Fibroblast of villous mesenchyme (primary cell): ENCODE measurements around the gene ARMC5. TPM values are rescaled to one million over a fixed set of nuclear protein-coding genes. Genes with fewer than 3 reads are reported as not detected.
"Not testable (repeated sequence)": the region's sequence is repeated elsewhere in the genome, so short reads cannot be mapped to it uniquely, and the experiment has no call there.

ENCODE experiments used
- DNase-seq: peaks from one replicate; pipeline ENCODE4 v3.0.0-alpha.2; 2010; ENCODE audit warnings: low read depth
- H3K4me3 ChIP-seq: 2 replicates; pipeline ENCODE4 v1.5.1; 2011; ENCODE audit warnings: low read depth, mild to moderate bottlenecking, low read length
- CTCF ChIP-seq: IDR thresholded peaks from 2 replicates; pipeline ENCODE4 v1.5.1; 2012; ENCODE audit warnings: low read depth, mild to moderate bottlenecking, low read length; ENCODE audit not compliant: insufficient read depth
- total RNA-seq: library from RNA; depleted of rRNA; stranded (reverse); fragments of >200 nt; gene quantifications from 2 replicates; pipeline ENCODE4 v1.2.3, GENCODE V29; 2012

The ARMC5 gene
- total RNA-seq, 1 donor = 8.6 TPM

- TF ChIP-seq CTCF = no peak
These were observed 44.6 kb upstream of the ARMC5 start for GRCh38 chr16:31414706-31415105.

GRCh38 chr16:31416371-31416770, 42.9 kb upstream of the ARMC5 start:
- TF ChIP-seq CTCF = no peak
- H3K4me3 ChIP-seq = no peak overlapping the region
- DNase-seq = no peak

More at GRCh38 chr16:31414706-31415105, 44.6 kb upstream of the ARMC5 start:
- no peak overlapping the region for H3K4me3 ChIP-seq
- DNase-seq = no peak

- DNase-seq, H3K4me3 ChIP-seq: not testable (repeated sequence)
These were observed 42.3 kb upstream of the ARMC5 start for GRCh38 chr16:31417036-31417435.

GRCh38 chr16:31417916-31418315, 41.4 kb upstream of the ARMC5 start:
- no peak for TF ChIP-seq CTCF
- no peak for DNase-seq

GRCh38 chr16:31420037-31420436, 39.3 kb upstream of the ARMC5 start:
- no peak for DNase-seq
- no peak for TF ChIP-seq CTCF
- no peak overlapping the region for H3K4me3 ChIP-seq

More at GRCh38 chr16:31417916-31418315, 41.4 kb upstream of the ARMC5 start:
- H3K4me3 ChIP-seq = no peak overlapping the region

- no peak overlapping the region for H3K4me3 ChIP-seq
- DNase-seq = no peak
- TF ChIP-seq CTCF = no peak
These were observed 37.7 kb upstream of the ARMC5 start for GRCh38 chr16:31421587-31421986.

- DNase-seq = no peak
- TF ChIP-seq CTCF = no peak
- no peak overlapping the region for H3K4me3 ChIP-seq
These were observed 36.1 kb upstream of the ARMC5 start for GRCh38 chr16:31423241-31423640.
